Thyroid gland (tissue), 4 donors: ENCODE data around the gene PALLD. TPM values are rescaled to one million over a fixed set of nuclear protein-coding genes. Genes with fewer than 3 reads are reported as not detected.

Experiments used
- DNase-seq, 2 donors: peaks; one replicate each; pipeline ENCODE4 v3.0.0-alpha.2; 2019
- H3K27ac ChIP-seq, 3 donors: fragments of 200-600 bp; sonication (generic); 1 replicate in 2 of 3; 2 replicates in 1 of 3; pipeline ENCODE4 v1.5.1; 2016 to 2019; ENCODE audit warnings: mild to moderate bottlenecking in 1 of 3, moderate library complexity in 1 of 3
- H3K27me3 ChIP-seq: fragments of 200-600 bp; sonication (generic); one replicate; pipeline ENCODE4 v1.5.1; 2019
- H3K36me3 ChIP-seq, 2 donors: fragments of 200-600 bp; sonication (generic); one replicate each; pipeline ENCODE4 v1.5.1; 2016 to 2019
- H3K4me1 ChIP-seq, 2 donors: fragments of 200-600 bp; sonication (generic); one replicate each; pipeline ENCODE4 v1.5.1; 2017 to 2019
- H3K4me3 ChIP-seq, 3 donors: fragments of 200-600 bp; sonication (generic); replicated peaks in 1 of 3; 1 replicate in 2 of 3; 2 replicates in 1 of 3; pipeline ENCODE4 v1.5.1; 2016; ENCODE audit warnings: mild to moderate bottlenecking in 1 of 3
- H3K9me3 ChIP-seq: fragments of 200-600 bp; sonication (generic); one replicate; pipeline ENCODE4 v1.5.1; 2017
- CTCF ChIP-seq, 6 experiments: fragments of 200-600 bp in 3 of 6; fragments of 450-650 bp in 3 of 6; sonication (generic) in 3 of 6; IDR thresholded peaks; one replicate each; pipeline ENCODE4 v1.5.1; 2016 to 2019; ENCODE audit warnings: antibody characterized with exemption in 6 of 6, mild to moderate bottlenecking in 2 of 6, inconsistent platforms in 1 of 6, moderate library complexity in 1 of 6
- POLR2A ChIP-seq, 2 donors: fragments of 450-650 bp; IDR thresholded peaks; one replicate each; pipeline ENCODE4 v1.6.1; 2017; ENCODE audit warnings: antibody characterized with exemption in 2 of 2, mild to moderate bottlenecking in 2 of 2, moderate library complexity in 1 of 2
- WGBS, 2 donors: methylation state at CpG; one replicate each; pipeline ENCODE4 v1.1.5; 2017; 5-methylcytosine and 5-hydroxymethylcytosine counted together
- intact Hi-C: fragments of 100-400 bp; cut with DNase I; formaldehyde crosslinking; loops from one replicate; pipeline ENCODE4 v1.15.1; 2023
- total RNA-seq, 4 donors: library from RNA; depleted of rRNA; stranded (reverse); fragments of >200 nt; gene quantifications; one replicate each; pipeline ENCODE4 v1.2.3, GENCODE V29; 2016

PALLD gene
- total RNA-seq, 4 donors from 2014 or later, result 152 to 311 (median 226) TPM

- TF ChIP-seq POLR2A (IDR thresholded peaks at IDR 0.05) (no peak), CTCF (IDR thresholded peaks at IDR 0.05) (peak in 1 of 6 experiments; percentile 21)
- Histone ChIP-seq H3K4me3 (no peak overlapping the region), H3K4me1 (peaks cover 7 to 12% of the 10 kb centered on the region in 2 donors), H3K36me3 (no peaks in the 10 kb centered on the region), H3K9me3 (no peaks in the 10 kb centered on the region), H3K27ac (no peak overlapping the region), H3K27me3 (no peaks in the 10 kb centered on the region)
- no peak for DNase-seq
- WGBS, 2 donors, result 30 to 43% methylated on average over 3 of the region's 3 CpGs
- intact Hi-C loops, result no loop called here
Measured at GRCh38 chr4:168674866-168675265, 178.0 kb downstream of the PALLD start.

- intact Hi-C loops, result no loop called here
- Histone ChIP-seq H3K27ac (no peak overlapping the region), H3K4me1 (peaks cover 7 to 12% of the 10 kb centered on the region in 2 donors), H3K36me3 (no peaks in the 10 kb centered on the region), H3K9me3 (no peaks in the 10 kb centered on the region), H3K4me3 (no peak overlapping the region), H3K27me3 (no peaks in the 10 kb centered on the region)
- TF ChIP-seq POLR2A (IDR thresholded peaks at IDR 0.05) (no peak), CTCF (IDR thresholded peaks at IDR 0.05) (no peak)
- peak; percentile 11 to 13 for DNase-seq
- 82% methylated on average over 6 of the region's 6 CpGs for WGBS, 2 donors
Measured at GRCh38 chr4:168677063-168677462, 180.2 kb downstream of the PALLD start.

- H3K27ac ChIP-seq, result no peak overlapping the region
- H3K9me3 ChIP-seq, result no peaks in the 10 kb centered on the region
- H3K4me3 ChIP-seq, result no peak overlapping the region
- H3K27me3 ChIP-seq, result no peaks in the 10 kb centered on the region
- intact Hi-C loops, result no loop called here
- peaks cover 7 to 12% of the 10 kb centered on the region in 2 donors for H3K4me1 ChIP-seq
- DNase-seq, result no peak
- WGBS, 2 donors, result 93 to 95% methylated on average over 11 of the region's 11 CpGs
- TF ChIP-seq CTCF (IDR thresholded peaks at IDR 0.05) (no peak), POLR2A (IDR thresholded peaks at IDR 0.05) (no peak)
- no peaks in the 10 kb centered on the region for H3K36me3 ChIP-seq
Measured at GRCh38 chr4:168677879-168678278, 181.0 kb downstream of the PALLD start.

GRCh38 chr4:168678751-168679366 lies 182.0 kb downstream of the PALLD start:
- TF ChIP-seq POLR2A (IDR thresholded peaks at IDR 0.05), result no peak
- TF ChIP-seq CTCF (IDR thresholded peaks at IDR 0.05), result no peak
- H3K9me3 ChIP-seq, result no peaks in the 10 kb centered on the region
- peaks cover 7 to 12% of the 10 kb centered on the region in 2 donors for H3K4me1 ChIP-seq
- intact Hi-C loops, result no loop called here
- no peak for DNase-seq
- H3K4me3 ChIP-seq, result no peak overlapping the region
- no peaks in the 10 kb centered on the region for H3K27me3 ChIP-seq
- no peak overlapping the region for H3K27ac ChIP-seq
- no peaks in the 10 kb centered on the region for H3K36me3 ChIP-seq
- 95% methylated on average over 8 of the region's 8 CpGs for WGBS, 2 donors

- no peaks in the 10 kb centered on the region for H3K36me3 ChIP-seq
- H3K9me3 ChIP-seq, result no peaks in the 10 kb centered on the region
- no peak overlapping the region for H3K4me3 ChIP-seq
- intact Hi-C loops, result no loop called here
- no peak for TF ChIP-seq CTCF (IDR thresholded peaks at IDR 0.05)
- TF ChIP-seq POLR2A (IDR thresholded peaks at IDR 0.05), result no peak
- no peak overlapping the region for H3K27ac ChIP-seq
- peaks cover 7 to 9% of the 10 kb centered on the region in 2 donors for H3K4me1 ChIP-seq
- DNase-seq, result no peak
- no peaks in the 10 kb centered on the region for H3K27me3 ChIP-seq
- WGBS, 2 donors, result 94 to 100% methylated on average over 3 of the region's 3 CpGs
Measured at GRCh38 chr4:168679397-168679796, 182.5 kb downstream of the PALLD start.
